Measurements from ENCODE around the gene ERP27. TPM values are rescaled to one million over a fixed set of nuclear protein-coding genes. Genes with fewer than 3 reads are reported as not detected.
A peak's percentile ranks its signal among the peaks of the same experiment; 100 is the strongest.

ERP27 gene
- total and polyA plus RNA-seq, 2 donors (not counting 3 experiments of a cell fraction or from before 2014, with no cell fraction given) = 0.70 to 0.88 TPM

GRCh38 chr12:14911131-14911530, 27.2 kb downstream of the ERP27 start:
- FAIRE-seq (no peak), DNase-seq (ENCODE audit: low read depth, low spot score) (no peak)
- ChIA-PET POLR2A (no interaction called here), CTCF (no interaction called here)
- Histone ChIP-seq H3K4me3 (replicated peaks in 1 of 3; ENCODE audit: insufficient read depth in 1 of 3, low read depth in 1 of 3, low read length in 3 of 3) (no peak overlapping the region), H3K9me1 (replicated peaks; ENCODE audit: control insufficient read depth, extremely low read depth, insufficient read depth, low read length) (no peaks in the 10 kb centered on the region), H3K9me3 (replicated peaks; ENCODE audit: control insufficient read depth, insufficient read depth, low read length) (no peaks in the 10 kb centered on the region), H3K9ac (replicated peaks; ENCODE audit: extremely low read depth, insufficient read depth, low read length) (no peak overlapping the region), H4K20me1 (replicated peaks; ENCODE audit: control insufficient read depth, extremely low read depth, insufficient read depth, low read length) (no peaks in the 10 kb centered on the region), H3K4me1 (ENCODE audit: control insufficient read depth, extremely low read depth, insufficient read depth, low read length) (peaks cover 21% of the 10 kb centered on the region), H3K27ac (ENCODE audit: insufficient read depth, low read depth, low read length) (peak overlapping the region; percentile 69), H2AFZ (ENCODE audit: low read depth, low read length) (no peak overlapping the region), H3K36me3 (ENCODE audit: control insufficient read depth in 2 of 2, extremely low read depth in 1 of 2, insufficient read depth in 2 of 2, low read length in 2 of 2) (no peaks in the 10 kb centered on the region), H3K27me3 (ENCODE audit: control insufficient read depth in 2 of 2, insufficient read depth in 2 of 2, low read length in 2 of 2) (no peaks in the 10 kb centered on the region), H3K79me2 (ENCODE audit: control insufficient read depth, insufficient read depth, low read length) (no peaks in the 10 kb centered on the region), H3K4me2 (ENCODE audit: insufficient read depth, low read length) (no peak overlapping the region)
- intact Hi-C loops (cut with micrococcal nuclease) (no loop called here), dilution Hi-C loops (cut with MboI; ENCODE audit: extremely low pct_ligation_motif_present, low sequenced_read_pairs) (no loop called here)
- no TSS peak for BruUV-seq (replicated peaks)
- no peak for TF ChIP-seq GATA2 (IDR thresholded peaks at IDR 0.05; ENCODE audit: insufficient read depth, insufficient read length, low read depth, low read length)
- TF ChIP-seq CTCF (IDR thresholded peaks at IDR 0.05; ENCODE audit: extremely low read depth in 1 of 2, insufficient read depth in 1 of 2, low read depth in 1 of 2, low read length in 2 of 2) = no peak
- TF ChIP-seq FOS (IDR thresholded peaks at IDR 0.05; ENCODE audit: borderline replicate concordance, insufficient read depth, low read length) = no peak

- BruUV-seq (replicated peaks) = TSS peak; percentile 75
- Histone ChIP-seq H3K9ac (replicated peaks; ENCODE audit: extremely low read depth, insufficient read depth, low read length) (peak overlapping the region; percentile 46), H4K20me1 (replicated peaks; ENCODE audit: control insufficient read depth, extremely low read depth, insufficient read depth, low read length) (no peaks in the 10 kb centered on the region), H3K4me1 (ENCODE audit: control insufficient read depth, extremely low read depth, insufficient read depth, low read length) (peaks cover 27% of the 10 kb centered on the region), H3K36me3 (ENCODE audit: control insufficient read depth in 2 of 2, extremely low read depth in 1 of 2, insufficient read depth in 2 of 2, low read length in 2 of 2) (no peaks in the 10 kb centered on the region), H3K9me3 (replicated peaks; ENCODE audit: control insufficient read depth, insufficient read depth, low read length) (no peaks in the 10 kb centered on the region), H3K27ac (ENCODE audit: insufficient read depth, low read depth, low read length) (peak overlapping the region; percentile 69), H3K27me3 (ENCODE audit: control insufficient read depth in 2 of 2, insufficient read depth in 2 of 2, low read length in 2 of 2) (no peaks in the 10 kb centered on the region), H3K79me2 (ENCODE audit: control insufficient read depth, insufficient read depth, low read length) (no peaks in the 10 kb centered on the region), H3K9me1 (replicated peaks; ENCODE audit: control insufficient read depth, extremely low read depth, insufficient read depth, low read length) (no peaks in the 10 kb centered on the region), H3K4me2 (ENCODE audit: insufficient read depth, low read length) (peak overlapping the region; percentile 66), H3K4me3 (replicated peaks in 1 of 3; ENCODE audit: insufficient read depth in 1 of 3, low read depth in 1 of 3, low read length in 3 of 3) (no peak overlapping the region), H2AFZ (ENCODE audit: low read depth, low read length) (peak overlapping the region; percentile 51)
- dilution Hi-C loops (cut with MboI; ENCODE audit: extremely low pct_ligation_motif_present, low sequenced_read_pairs) = no loop called here
- CTCF ChIA-PET = no interaction called here
- peak; percentile 68 for FAIRE-seq
- POLR2A ChIA-PET = no interaction called here
- TF ChIP-seq POLR2A (IDR thresholded peaks at IDR 0.05; ENCODE audit: low read depth, low read length) = peak; percentile 32
- TF ChIP-seq POLR2AphosphoS5 (IDR thresholded peaks at IDR 0.05; ENCODE audit: insufficient read depth, low read depth, low read length) = peak; percentile 45
- TF ChIP-seq MYC (IDR thresholded peaks at IDR 0.05; ENCODE audit: low read depth, low read length) = no peak
- TF ChIP-seq GATA2 (IDR thresholded peaks at IDR 0.05; ENCODE audit: insufficient read depth, insufficient read length, low read depth, low read length) = no peak
- TF ChIP-seq CTCF (IDR thresholded peaks at IDR 0.05; ENCODE audit: extremely low read depth in 1 of 2, insufficient read depth in 1 of 2, low read depth in 1 of 2, low read length in 2 of 2) = no peak
- no peak for TF ChIP-seq MAX (IDR thresholded peaks at IDR 0.05; ENCODE audit: insufficient read depth, insufficient read length)
- TF ChIP-seq EZH2 (IDR thresholded peaks at IDR 0.05; ENCODE audit: borderline replicate concordance, low read depth, low read length, severe bottlenecking) = no peak
- peak; percentile 89 for TF ChIP-seq FOS (IDR thresholded peaks at IDR 0.05; ENCODE audit: borderline replicate concordance, insufficient read depth, low read length)
- peak; percentile 71 for TF ChIP-seq JUN (IDR thresholded peaks at IDR 0.05; ENCODE audit: borderline replicate concordance, insufficient read depth, insufficient read length, low read depth)
- DNase-seq (ENCODE audit: low read depth, low spot score) = peak; percentile 87
- intact Hi-C loops (cut with micrococcal nuclease) = loop anchor here (1.0 kb wide), 2 partner anchors 19 to 38 kb away; no protein-coding TSS in a partner anchor
Measured at GRCh38 chr12:14910090-14910915, 28.0 kb downstream of the ERP27 start.
